ENCODE results near the gene NFIB.

DNA sequence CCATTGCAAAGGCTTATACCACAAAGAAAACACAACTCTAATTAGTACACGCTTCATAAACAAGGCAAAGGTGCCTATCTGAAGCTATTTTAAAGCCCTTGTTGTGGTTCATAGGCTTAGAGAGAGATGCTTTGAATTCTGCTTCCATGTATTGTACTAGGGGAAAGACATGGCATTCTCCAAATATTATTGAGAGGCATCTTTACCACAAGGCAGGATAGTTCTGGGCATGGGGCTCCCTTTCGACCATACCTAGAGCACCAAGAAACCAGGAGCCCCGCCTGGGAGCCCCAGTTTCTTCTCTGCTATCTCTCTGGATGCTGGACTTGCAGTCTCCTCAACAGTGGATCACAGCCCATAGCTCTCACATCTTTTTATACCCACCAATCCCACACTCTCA lies 93.7 kb downstream of the NFIB start:
- TF ChIP-seq, protein P1, sequence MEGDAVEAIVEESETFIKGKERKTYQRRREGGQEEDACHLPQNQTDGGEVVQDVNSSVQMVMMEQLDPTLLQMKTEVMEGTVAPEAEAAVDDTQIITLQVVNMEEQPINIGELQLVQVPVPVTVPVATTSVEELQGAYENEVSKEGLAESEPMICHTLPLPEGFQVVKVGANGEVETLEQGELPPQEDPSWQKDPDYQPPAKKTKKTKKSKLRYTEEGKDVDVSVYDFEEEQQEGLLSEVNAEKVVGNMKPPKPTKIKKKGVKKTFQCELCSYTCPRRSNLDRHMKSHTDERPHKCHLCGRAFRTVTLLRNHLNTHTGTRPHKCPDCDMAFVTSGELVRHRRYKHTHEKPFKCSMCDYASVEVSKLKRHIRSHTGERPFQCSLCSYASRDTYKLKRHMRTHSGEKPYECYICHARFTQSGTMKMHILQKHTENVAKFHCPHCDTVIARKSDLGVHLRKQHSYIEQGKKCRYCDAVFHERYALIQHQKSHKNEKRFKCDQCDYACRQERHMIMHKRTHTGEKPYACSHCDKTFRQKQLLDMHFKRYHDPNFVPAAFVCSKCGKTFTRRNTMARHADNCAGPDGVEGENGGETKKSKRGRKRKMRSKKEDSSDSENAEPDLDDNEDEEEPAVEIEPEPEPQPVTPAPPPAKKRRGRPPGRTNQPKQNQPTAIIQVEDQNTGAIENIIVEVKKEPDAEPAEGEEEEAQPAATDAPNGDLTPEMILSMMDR (IDR thresholded peaks at IDR 0.05): no peak
- no peak for TF ChIP-seq MXD4 (CRISPR knock-in tag; IDR thresholded peaks at IDR 0.05; ENCODE audit: borderline replicate concordance)
- TF ChIP-seq, protein P2, sequence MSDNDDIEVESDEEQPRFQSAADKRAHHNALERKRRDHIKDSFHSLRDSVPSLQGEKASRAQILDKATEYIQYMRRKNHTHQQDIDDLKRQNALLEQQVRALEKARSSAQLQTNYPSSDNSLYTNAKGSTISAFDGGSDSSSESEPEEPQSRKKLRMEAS (CRISPR knock-in tag; IDR thresholded peaks at IDR 0.05): no peak
- no peak for TF ChIP-seq ZNF138 (CRISPR knock-in tag; conservative IDR thresholded peaks at IDR 0.05)
- TF ChIP-seq SP1 (CRISPR knock-in tag; conservative IDR thresholded peaks at IDR 0.05): no peak
- TF ChIP-seq IRF2 (CRISPR knock-in tag; IDR thresholded peaks at IDR 0.05; ENCODE audit: borderline replicate concordance, low read depth): no peak
- TF ChIP-seq, protein P3, sequence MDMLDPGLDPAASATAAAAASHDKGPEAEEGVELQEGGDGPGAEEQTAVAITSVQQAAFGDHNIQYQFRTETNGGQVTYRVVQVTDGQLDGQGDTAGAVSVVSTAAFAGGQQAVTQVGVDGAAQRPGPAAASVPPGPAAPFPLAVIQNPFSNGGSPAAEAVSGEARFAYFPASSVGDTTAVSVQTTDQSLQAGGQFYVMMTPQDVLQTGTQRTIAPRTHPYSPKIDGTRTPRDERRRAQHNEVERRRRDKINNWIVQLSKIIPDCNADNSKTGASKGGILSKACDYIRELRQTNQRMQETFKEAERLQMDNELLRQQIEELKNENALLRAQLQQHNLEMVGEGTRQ (CRISPR knock-in tag; IDR thresholded peaks at IDR 0.05): no peak
- TF ChIP-seq NR3C1 (CRISPR knock-in tag; conservative IDR thresholded peaks at IDR 0.05; ENCODE audit: low read depth): no peak
- TF ChIP-seq, protein P4, sequence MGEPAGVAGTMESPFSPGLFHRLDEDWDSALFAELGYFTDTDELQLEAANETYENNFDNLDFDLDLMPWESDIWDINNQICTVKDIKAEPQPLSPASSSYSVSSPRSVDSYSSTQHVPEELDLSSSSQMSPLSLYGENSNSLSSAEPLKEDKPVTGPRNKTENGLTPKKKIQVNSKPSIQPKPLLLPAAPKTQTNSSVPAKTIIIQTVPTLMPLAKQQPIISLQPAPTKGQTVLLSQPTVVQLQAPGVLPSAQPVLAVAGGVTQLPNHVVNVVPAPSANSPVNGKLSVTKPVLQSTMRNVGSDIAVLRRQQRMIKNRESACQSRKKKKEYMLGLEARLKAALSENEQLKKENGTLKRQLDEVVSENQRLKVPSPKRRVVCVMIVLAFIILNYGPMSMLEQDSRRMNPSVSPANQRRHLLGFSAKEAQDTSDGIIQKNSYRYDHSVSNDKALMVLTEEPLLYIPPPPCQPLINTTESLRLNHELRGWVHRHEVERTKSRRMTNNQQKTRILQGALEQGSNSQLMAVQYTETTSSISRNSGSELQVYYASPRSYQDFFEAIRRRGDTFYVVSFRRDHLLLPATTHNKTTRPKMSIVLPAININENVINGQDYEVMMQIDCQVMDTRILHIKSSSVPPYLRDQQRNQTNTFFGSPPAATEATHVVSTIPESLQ (CRISPR knock-in tag; IDR thresholded peaks at IDR 0.05): no peak
- no peak for TF ChIP-seq ZNF396 (CRISPR knock-in tag; IDR thresholded peaks at IDR 0.05; ENCODE audit: borderline replicate concordance)
